ENCODE data around the gene ARSD. TPM values are rescaled to one million over a fixed set of nuclear protein-coding genes. Genes with fewer than 3 reads are reported as not detected.
A peak's percentile ranks its signal among the peaks of the same experiment; 100 is the strongest.
"Not testable (repeated sequence)": the region's sequence is repeated elsewhere in the genome, so short reads cannot be mapped to it uniquely, and the experiment has no call there.

ARSD gene
- total RNA-seq, 1 donor from 2014 or later: 4.6 TPM

DNA sequence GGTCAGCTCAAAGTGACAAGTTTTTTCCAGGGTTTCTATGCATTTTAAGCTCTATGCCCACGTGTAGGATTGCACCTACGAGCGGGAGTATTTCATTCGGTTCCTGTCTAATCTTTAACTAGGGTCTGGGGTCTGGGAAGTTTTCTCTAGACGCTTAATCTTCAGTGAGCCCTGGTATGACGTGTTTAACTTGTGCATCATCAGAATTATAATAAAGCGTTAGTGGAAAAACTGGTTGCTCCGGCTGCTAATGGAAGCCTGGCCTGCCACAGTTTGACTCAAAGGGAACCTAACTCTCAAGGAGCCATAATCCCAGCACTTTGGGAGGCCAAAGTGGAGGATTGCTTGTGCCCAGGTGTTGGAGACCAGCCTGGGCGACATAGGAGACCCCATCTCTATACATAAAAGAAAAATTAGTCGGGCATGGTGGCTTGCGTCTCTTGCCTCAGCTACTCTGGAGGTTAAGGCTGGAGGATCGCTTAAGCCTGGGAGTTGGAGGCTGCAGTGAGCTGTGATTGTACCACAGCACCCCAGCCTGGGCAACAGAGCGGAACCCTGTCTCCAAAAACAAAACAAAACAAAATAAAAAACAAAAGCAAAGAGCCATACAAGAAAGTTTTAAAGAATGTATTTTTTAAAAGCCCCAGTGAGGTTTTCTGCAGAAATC is 30.2 kb downstream of the ARSD start:
- no peak for ATAC-seq
- intact Hi-C loops (cut with micrococcal nuclease): no loop called here
- no peak for DNase-seq

DNA sequence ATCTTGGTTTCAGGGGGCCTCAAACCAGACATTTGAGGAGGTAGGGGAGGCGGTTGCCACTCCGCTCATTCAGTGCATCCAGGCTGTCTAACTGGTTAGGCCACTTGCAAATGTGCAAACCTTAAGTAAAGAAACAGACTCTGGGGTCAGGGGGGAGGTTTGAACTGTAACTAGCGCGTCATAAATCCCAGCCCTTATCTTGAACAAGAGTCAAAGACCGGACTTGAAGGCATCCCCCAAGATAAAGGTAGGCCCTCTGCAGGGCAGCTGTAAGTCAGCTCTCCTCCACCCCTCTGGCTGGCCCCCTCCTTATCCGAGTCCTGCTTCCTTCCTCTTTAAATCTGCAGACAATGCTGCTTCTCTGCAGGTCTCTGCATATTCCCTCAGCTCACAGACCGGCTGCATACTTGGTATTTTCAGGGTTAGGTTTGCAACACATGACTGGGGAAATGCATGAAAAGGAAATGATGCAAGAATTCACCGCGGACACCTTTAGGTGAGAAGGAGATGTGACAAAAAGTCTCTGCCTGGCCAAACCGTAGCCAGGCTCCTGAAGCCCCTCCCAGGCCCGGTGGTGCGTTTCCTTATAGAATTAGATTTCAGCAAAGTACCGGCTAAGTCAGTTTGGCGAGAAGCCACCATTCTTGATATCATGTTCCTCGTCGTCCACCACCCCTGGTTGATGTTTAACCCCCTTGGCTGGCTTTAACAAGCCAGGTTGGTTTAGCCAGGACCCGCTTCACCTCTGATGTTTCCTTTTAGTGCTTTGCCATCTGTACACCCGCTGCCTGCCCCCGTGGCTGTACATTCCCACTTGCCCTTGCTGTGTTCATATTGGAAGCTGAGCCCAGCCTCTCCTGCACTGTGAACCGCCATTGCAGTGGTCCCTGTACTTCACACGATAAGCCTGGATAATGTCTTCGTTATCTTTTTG is 31.2 kb downstream of the ARSD start:
- DNase-seq; intact Hi-C loops (cut with micrococcal nuclease); ATAC-seq: not testable (repeated sequence)

DNA sequence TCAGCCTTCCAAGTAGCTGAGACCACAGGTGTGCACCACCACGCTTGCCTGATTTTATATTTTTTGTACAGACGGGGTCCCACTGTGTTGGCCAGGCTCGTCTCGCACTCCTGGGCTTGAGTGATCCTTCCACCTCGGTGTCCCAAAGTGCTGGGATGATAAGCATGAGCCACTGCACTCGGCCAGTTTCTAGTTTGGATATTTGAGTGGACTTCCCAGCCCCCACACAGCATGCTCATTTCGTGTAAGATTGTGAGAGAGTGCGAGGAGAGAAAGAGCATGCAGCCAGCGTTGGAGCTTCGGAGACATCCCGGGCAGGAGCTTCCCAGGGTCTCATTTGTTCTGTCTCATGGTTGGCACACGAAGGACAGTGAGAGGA is 31.8 kb downstream of the ARSD start:
- intact Hi-C loops (cut with micrococcal nuclease): no loop called here
- DNase-seq (no peak), ATAC-seq (no peak)

DNA sequence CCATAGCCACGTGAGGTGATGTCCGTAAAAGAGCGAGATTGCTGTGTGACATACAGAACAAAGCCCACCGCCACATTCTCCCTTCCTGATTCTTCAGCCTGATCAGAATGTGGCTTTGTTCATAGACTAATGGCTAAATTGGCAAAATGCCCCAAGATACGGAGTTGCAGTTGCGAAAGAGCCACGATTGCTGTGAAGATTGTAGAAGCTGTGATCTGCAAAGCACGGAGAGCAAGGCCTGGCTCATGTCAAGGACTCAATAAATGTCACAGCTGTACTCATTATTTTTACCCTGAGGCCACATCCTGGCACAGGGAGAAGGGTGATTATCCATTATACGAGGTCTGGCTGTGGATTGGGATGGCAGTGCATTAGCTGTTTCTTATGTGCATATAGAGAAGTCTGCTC is 34.2 kb downstream of the ARSD start:
- ATAC-seq (no peak), DNase-seq (no peak)
- intact Hi-C loops (cut with micrococcal nuclease): no loop called here

DNA sequence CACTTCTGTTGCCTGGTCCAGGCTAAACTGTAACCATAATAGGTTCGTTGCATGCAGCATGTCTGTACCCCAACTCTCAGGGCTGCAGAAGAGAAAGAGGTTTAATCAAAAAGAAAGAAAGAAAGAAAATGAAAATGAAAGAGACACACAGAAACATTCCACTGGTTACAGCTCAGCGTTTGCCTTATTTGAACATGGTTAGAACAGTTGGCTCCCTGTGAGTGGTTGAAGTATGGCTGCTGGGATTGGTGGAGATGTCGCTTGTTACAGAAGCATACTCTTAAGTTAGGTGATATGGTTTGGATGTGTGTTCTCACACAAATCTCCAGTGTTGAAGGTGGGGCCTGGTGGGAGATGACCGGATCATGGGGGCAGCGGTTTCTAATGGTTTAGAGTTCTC is 36.3 kb downstream of the ARSD start:
- DNase-seq (no peak), ATAC-seq (no peak)
- intact Hi-C loops (cut with micrococcal nuclease): no loop called here

DNA sequence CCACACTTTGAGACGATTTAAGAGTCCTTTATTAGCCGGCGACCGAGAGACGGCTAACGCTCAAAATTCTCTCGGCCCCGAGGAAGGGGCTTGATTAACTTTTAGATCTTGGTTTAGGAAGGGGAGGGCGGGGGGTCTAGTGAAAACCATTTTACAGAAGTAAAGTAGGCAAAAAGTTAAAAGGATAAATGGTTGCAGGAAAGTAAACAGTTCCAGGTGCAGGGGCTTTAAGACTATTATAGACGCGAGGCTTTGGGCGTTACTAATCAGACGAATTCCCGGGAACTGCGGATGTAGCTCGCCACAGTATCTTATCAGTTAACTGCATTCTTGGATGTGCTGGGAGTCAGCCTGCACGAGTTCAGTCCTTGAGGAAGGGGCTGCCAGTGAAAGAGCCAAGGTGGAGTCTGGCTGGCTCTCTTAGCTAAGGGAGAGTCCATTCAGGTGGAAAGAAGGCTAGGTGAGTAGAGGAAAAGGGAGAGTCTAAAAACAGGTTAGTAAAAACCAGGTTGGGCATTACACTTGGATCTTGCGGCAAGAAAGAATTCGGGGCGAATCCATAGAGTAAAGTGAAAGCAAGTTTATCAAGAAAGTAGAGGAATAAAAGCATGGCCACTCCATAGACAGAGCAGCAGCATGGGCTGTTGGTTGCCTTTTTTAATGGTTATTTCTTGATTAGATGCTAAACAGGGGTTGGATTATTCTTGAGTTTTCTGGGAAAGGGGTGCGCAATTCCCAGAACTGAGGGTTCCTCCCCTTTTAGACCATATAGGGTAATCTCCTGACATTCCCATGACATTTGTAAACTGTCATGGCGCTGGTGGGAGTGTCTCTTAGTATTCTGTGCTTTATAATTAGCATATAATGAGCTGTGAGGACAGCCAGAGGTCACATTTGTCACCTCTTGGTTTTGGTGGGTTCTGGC is 38.3 kb downstream of the ARSD start:
- intact Hi-C loops (cut with micrococcal nuclease); DNase-seq; ATAC-seq: not testable (repeated sequence)

DNA sequence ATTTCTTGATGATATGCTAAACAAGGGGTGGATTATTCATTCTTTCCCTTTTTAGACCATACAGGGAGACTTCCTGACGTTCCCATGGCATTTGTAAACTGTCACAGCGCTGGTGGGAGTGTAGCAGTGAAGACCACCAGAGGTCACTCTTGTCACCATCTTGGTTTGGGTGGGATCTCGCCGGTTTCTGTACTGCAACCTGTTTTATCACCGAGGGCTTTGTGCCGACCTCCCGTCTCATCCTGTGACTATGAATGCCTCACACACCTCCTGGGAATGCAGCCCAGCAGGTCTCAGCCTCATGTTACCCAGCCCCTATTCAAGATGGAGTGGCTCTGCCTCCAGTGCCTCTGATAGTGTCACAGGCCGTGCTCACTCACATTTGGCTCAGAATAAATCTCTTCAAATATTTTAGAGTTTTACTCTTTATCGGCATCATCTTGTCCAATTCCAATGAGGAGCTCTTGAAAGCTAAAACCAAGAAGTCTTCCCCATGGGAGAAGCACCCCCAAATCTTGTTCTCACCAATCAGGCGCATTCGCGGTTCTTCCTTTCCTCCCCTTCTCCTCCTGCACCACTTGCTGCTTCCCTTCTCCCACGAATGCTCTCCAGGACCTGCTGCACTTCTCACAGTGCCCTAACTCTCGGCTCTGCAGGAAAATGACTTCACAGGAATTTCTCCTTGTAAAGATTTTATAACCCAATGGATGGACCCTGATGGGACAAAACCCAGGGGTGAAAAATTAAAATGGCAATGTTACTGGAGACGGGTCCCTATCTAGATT is 39.2 kb downstream of the ARSD start:
- intact Hi-C loops (cut with micrococcal nuclease); DNase-seq: not testable (repeated sequence)
- peak; percentile 53 for ATAC-seq

DNA sequence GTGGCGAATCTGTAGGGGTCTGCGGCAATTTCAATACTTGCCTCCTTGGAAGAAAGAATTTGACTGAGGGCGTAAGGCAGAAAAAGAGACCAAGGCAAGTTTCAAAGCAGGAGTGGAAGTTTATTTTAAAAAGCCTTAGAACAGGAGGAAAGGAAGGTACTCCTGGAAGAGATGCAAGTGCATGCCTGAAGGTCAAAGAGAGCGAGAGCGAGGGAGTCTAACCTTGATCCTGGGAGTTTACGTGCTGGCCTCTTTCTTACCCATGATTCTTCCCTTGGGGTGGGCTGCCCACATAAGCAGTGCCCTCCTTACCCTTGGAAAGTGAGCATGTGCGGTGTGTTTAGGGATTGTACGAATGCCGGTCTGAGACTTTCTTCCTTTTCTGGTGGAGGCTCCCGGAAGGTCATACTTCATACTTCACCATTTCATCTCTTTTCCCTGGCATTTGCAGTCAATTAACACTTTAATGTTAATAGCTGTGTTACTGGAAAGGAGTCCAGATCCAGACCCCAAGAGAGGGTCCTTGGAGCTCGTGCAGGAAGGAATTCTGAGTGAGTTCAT is 40.0 kb downstream of the ARSD start:
- intact Hi-C loops (cut with micrococcal nuclease): no loop called here

DNA sequence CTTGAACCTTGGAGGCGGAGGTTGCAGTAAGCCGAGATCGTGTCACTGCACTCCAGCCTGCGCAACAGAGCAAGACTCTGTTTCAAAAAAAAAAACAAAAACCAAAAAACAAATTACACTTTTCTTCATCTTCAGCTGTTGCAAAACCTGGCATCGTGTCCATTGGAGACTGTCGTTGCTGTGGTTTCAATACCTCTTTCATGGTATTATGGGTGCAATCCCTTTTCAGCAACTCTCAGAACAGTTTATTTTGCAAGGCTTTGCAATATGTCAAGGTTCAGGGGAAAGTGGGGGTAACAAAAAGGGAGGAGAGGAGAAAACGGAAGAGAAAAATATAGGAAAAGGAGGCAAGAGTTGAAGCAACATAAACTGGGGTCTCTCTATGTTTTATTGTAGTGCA is 40.8 kb downstream of the ARSD start:
- no peak for DNase-seq
- no peak for ATAC-seq
- intact Hi-C loops (cut with micrococcal nuclease): no loop called here

More for the DNA sequence above, 40.0 kb downstream of the ARSD start:
- DNase-seq: no peak
- ATAC-seq: no peak

DNA sequence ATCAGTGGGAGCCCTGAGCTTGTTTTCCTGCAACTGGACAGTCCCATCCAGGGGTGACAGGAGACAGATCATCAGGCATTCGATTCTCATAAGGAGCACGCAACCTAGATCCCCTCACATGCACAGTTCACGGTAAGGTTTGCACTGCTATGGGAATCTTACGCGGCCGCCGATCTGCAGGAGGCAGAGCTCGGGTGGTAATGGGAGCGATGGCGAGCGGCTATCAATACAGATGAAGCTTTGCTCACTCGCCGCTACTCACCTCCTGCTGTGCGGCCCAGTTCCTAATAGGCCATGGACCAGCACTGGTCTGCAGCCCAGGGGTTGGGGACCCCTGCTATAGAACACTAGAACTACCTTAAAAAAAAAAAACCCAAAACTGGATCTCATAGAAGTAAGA is 45.4 kb downstream of the ARSD start:
- DNase-seq: no peak
- intact Hi-C loops (cut with micrococcal nuclease): no loop called here

DNA sequence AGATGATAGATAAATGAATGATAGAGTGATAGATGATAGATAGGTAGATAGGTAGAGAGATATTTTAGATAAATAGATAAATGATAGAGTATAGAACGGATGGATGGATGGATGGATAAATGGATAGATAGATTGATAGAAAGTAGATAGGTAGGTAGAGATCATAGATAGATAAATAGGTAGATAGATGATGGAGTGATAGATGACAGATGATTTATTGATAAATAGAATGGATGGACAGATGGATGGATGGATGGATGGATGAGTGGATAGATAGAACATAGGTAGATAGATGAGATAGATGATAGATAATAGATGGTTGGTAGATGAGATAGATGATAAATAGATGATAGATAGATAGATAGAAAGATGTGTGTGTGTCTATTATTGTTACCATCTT is 49.5 kb downstream of the ARSD start:
- DNase-seq (no peak), ATAC-seq (no peak)
- intact Hi-C loops (cut with micrococcal nuclease): no loop called here

More for the DNA sequence above, 45.4 kb downstream of the ARSD start:
- ATAC-seq: no peak

DNA sequence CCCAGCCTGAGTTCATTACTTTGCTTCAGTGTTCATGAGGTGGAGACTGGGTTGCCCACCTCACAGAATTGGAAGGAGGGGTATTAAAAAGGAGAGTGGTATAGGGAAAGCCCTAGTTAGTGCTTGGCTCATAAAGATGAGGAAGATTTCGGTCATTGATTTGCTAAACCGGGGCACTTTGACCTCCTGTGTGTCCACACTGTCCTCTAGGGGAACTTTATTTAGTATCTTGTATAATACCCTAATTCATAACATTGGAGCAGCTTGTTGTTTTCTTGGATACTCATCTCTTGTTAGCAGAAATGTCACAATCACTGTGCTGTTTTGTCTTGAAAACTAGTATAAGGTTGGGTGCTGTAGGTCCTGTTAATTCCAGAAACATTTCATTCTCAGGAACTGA is 50.6 kb downstream of the ARSD start:
- DNase-seq (no peak), ATAC-seq (no peak)
- intact Hi-C loops (cut with micrococcal nuclease): no loop called here

DNA sequence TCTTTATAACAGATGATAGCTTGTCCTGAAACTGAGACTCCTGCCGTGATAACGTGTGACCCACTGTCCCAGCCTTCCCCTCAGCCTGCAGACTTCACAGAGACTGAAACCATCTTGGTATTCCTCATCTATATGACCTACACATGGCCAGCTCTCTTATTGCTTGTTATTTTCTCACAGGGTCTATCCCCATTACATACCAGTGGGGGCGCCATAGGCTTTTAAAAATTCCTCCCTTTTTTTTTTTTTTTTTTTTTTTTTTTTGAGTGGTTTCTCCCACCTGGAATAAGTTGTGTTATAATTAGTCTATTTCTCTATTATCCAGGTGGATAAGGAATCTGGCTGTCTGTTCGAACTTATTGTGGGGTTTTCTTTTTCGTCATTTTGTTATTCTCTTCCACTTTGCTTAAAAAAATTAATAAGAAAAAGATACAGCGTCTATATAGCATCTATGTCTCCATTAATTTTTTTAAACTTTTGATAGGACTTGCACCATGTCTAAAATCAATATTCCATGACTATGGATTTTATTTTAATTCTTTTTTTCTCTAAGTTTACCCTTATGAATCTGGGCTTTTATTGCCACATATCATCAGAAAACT is 53.2 kb downstream of the ARSD start:
- ATAC-seq (no peak), DNase-seq (no peak)
- intact Hi-C loops (cut with micrococcal nuclease): no loop called here

DNA sequence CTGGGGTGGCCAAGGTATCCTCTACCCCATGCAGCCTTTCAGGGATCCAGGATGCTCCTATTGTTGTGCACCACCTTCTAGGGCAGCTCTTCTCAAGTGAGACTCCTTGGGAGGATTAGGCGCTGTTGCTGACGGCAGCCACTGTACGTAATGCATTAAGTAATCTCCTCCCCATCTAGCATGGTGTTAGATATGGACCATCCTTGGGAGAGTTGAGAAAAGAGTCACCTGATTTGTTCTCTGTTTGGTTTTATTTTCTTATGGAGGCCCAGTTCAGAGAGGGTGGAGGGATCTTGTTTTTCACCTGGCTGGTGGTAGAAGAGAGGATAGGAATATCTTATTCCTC is 54.0 kb downstream of the ARSD start:
- no peak for ATAC-seq

DNA sequence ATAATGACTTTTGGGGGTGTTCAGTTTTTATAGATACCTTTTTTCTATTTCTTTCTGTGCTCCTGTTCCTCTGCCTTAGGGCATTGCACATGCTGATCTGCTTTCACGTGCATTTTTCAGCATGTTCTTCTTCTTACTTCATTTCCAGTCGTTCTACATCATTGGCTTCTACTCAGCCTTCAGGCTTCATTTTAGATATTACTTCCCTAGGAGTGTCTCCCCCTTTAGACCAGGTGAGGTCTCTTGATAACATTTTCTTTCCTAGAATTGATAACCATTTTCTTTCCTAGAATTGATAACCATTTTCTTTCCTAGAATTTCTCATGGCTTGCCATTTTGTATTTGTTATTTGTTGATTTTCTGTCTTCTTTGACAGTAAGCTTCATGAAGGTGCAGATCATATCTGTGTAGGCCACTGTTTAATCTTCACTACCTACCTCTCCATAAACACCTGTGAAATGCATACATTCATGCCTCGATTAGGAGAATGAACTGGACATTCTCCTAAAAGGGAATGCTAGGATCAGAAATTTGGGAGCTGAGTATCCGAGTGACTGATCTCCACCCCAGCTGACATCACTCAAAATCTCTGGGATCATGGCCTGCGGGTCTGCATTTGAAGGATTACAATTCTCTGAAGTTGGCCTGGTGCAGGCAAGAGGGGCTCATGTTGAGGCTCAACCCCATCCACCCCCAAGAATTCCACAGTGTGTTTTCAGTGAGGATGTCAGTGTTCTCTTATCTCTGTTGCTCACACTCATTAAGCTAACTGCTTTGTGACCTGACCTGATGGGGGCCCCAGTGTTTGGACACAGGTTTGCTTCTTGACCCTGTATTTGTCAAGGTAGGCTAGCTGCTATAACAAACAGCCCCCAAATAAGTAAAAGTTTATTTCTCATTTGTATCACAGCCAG is 54.7 kb downstream of the ARSD start:
- DNase-seq (no peak), ATAC-seq (no peak)
- intact Hi-C loops (cut with micrococcal nuclease): no loop called here

More for the DNA sequence above, 54.0 kb downstream of the ARSD start:
- DNase-seq: no peak
- intact Hi-C loops (cut with micrococcal nuclease): no loop called here

DNA sequence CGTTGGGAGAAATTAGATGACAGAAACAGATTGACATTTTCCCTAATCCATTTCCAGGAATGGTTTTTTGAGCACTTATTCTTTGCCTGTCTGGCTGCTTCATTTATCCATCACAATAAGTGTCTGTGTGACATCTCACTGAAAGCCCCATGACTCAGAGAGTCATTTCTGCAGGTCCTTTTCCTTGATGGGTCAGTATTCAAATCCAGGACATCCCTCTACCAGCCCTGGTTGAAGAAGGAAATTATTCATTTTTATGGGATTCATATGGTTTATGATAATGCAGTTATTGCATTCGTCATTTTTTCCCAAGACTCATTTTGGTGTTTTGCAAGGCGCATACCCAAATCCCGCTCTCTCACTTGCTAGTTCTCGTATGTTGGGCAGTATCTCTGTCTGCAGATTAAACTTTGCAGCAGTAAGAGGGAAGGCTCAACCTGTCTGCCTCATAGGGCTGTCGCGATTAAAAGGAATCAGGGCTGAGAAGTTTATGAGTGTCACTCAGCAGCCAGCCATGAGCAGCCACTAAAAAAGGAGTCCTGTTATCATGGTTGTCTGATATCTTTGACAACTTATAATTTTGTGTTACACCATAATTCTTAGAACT is 56.4 kb downstream of the ARSD start:
- intact Hi-C loops (cut with micrococcal nuclease): no loop called here
- DNase-seq (no peak), ATAC-seq (no peak)

DNA sequence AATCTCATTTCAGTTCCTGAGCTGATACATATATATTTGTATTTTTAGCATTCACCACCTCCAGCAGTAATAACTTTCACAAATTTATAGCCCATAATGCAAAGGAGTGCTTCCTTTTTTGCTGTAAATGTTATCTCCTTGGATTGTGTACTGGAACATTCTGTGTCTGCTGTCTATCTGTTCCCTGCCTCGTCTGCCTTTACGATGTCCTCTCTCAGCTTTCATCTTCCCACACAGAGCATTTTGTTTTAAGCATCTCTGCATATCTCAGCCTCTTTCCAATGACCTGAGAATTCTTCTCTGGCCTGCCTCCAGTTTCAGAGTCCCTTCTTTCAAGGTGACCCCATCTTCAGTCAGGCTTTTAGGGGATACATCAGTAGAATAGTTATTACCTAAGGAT is 57.3 kb downstream of the ARSD start:
- ATAC-seq (no peak), DNase-seq (no peak)
- intact Hi-C loops (cut with micrococcal nuclease): no loop called here

Measured in left ventricle myocardium superior (tissue), 1 donor.